Adrenal gland (tissue), 12 donors: ENCODE data around the gene ACSM5. TPM values are rescaled to one million over a fixed set of nuclear protein-coding genes. Genes with fewer than 3 reads are reported as not detected.

Source experiments
- DNase-seq, 7 donors: peaks; one replicate each; pipeline ENCODE4 v3.0.0-alpha.2; 2019 to 2020
- H3K27ac ChIP-seq, 5 donors: fragments of 200-600 bp; sonication (generic) in 4 of 5; 1 replicate in 3 of 5; 2 replicates in 2 of 5; pipeline versions ENCODE4 v1.5.1 to v1.8.0; 2016 to 2020; ENCODE audit warnings: mild to moderate bottlenecking in 1 of 5
- H3K27me3 ChIP-seq: fragments of 200-600 bp; 2 replicates; pipeline ENCODE4 v1.8.0; 2021
- H3K36me3 ChIP-seq, 2 donors: fragments of 200-600 bp; replicated peaks in 1 of 2; 1 replicate in 1 of 2; 2 replicates in 1 of 2; pipeline versions ENCODE4 v1.5.1 to v1.8.0; 2018 to 2022
- H3K4me1 ChIP-seq, 2 donors: fragments of 200-600 bp; replicated peaks in 1 of 2; 1 replicate in 1 of 2; 2 replicates in 1 of 2; pipeline versions ENCODE4 v1.5.1 to v1.8.0; 2018 to 2021
- H3K4me3 ChIP-seq, 4 donors: fragments of 200-600 bp; sonication (generic) in 3 of 4; one replicate each; pipeline ENCODE4 v1.5.1; 2016 to 2018
- H3K9me3 ChIP-seq, 3 donors: fragments of 200-600 bp; sonication (generic) in 1 of 3; replicated peaks in 1 of 3; 1 replicate in 2 of 3; 2 replicates in 1 of 3; pipeline versions ENCODE4 v1.5.1 to v1.8.0; 2016 to 2021
- POLR2A ChIP-seq, 2 donors: fragments of 450-650 bp; IDR thresholded peaks; one replicate each; pipeline ENCODE4 v1.6.1; 2017; ENCODE audit warnings: antibody characterized with exemption in 2 of 2, mild to moderate bottlenecking in 2 of 2, moderate library complexity in 1 of 2
- WGBS, 4 donors: extraction: QIAGEN DNeasy Blood & Tissue Kit in 2 of 4; methylation state at CpG; one replicate each; pipeline versions ENCODE4 v1.1.5 to v1.1.7; 2013 to 2017; 5-methylcytosine and 5-hydroxymethylcytosine counted together
- intact Hi-C, 2 donors: fragments of 100-400 bp; cut with DNase I; formaldehyde crosslinking; loops; one replicate each; pipeline versions ENCODE4 v1.14.1 to v1.15.0; 2022 to 2023
- polyA plus RNA-seq, 3 donors: library from polyadenylated mRNA; stranded (reverse); fragments of 200-250 nt in 2 of 3; fragments of 350-450 nt in 1 of 3; fragmentation: Illumina TruSeq in 1 of 3; extraction: RNeasy Lipid Tissue Mini Kit (QIAGEN cat#74804) in 1 of 3; gene quantifications; one replicate each; pipeline ENCODE4 v1.2.3, GENCODE V29; 2013 to 2014
- total RNA-seq, 9 donors: library from RNA; depleted of rRNA in 4 of 9; stranded (reverse); fragments of >200 nt in 4 of 9; fragments of 120-200 nt in 1 of 9; fragmentation: NEBNext Ultra II Directional in 1 of 9; extraction: Animal tissue kit (Norgen Biotek cat#: 25700) in 1 of 9; gene quantifications; one replicate each; pipeline versions ENCODE4 v1.1.0 to v1.2.4, GENCODE V29; 2013 to 2023
- TF ChIP-seq, protein P1 (sequence below), 6 experiments: fragments of 450-650 bp in 4 of 6; fragments of 200-600 bp in 2 of 6; sonication (generic) in 1 of 6; IDR thresholded peaks; 1 replicate in 5 of 6; 2 replicates in 1 of 6; pipeline versions ENCODE4 v1.5.1 to v1.8.0; 2016 to 2021; ENCODE audit warnings: antibody characterized with exemption in 6 of 6, mild to moderate bottlenecking in 2 of 6, moderate library complexity in 1 of 6
- donor health status: healthy with polysubstance abuse.
- donor health status: Bipolar disorder and iron deficiency.
- donor health status: DM: yes; HTN: yes; CAD: no.
- donor health status: DM: no; HTN: no; CAD: no.
- donor health status: DM: no; HTN: no; CAD: no.
- donor health status: DM: yes; HTN: yes; CAD: no.

The ACSM5 gene
- total and polyA plus RNA-seq, 12 donors, result 0.06 to 15.8 (median 6.3) TPM

DNA sequence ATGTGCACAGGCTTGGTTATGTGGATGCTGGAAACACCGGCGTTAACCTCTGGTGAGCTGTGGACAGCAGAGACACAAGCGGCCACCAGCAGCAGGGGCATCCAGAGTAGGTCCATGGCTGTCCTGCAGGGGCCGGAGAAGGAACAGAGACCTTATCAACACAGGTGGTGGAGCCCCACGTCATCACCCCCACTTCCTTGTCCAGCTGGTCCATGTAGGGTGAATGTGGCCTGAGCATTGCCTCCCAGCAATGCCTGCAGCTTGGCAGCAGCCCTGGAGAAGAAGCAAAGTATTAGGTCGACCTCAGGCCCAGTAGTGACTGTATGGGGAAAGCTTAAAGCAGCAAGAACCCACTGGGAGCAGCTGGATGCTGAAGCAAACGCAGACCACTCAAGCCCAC lies 10.1 kb upstream of the ACSM5 start:
- DNase-seq, result no peak
- H3K36me3 ChIP-seq, result no peaks in the 10 kb centered on the region
- H3K9me3 ChIP-seq, result no peaks in the 10 kb centered on the region
- TF ChIP-seq, protein P1, sequence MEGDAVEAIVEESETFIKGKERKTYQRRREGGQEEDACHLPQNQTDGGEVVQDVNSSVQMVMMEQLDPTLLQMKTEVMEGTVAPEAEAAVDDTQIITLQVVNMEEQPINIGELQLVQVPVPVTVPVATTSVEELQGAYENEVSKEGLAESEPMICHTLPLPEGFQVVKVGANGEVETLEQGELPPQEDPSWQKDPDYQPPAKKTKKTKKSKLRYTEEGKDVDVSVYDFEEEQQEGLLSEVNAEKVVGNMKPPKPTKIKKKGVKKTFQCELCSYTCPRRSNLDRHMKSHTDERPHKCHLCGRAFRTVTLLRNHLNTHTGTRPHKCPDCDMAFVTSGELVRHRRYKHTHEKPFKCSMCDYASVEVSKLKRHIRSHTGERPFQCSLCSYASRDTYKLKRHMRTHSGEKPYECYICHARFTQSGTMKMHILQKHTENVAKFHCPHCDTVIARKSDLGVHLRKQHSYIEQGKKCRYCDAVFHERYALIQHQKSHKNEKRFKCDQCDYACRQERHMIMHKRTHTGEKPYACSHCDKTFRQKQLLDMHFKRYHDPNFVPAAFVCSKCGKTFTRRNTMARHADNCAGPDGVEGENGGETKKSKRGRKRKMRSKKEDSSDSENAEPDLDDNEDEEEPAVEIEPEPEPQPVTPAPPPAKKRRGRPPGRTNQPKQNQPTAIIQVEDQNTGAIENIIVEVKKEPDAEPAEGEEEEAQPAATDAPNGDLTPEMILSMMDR (IDR thresholded peaks at IDR 0.05), result no peak
- TF ChIP-seq POLR2A (IDR thresholded peaks at IDR 0.05), result no peak
- 52 to 74% (median 68%) methylated on average over 4 to 7 of the region's 7 CpGs for WGBS, 4 donors
- no peak overlapping the region for H3K4me3 ChIP-seq
- intact Hi-C loops, result no loop called here
- H3K27ac ChIP-seq, result no peak overlapping the region
- no peaks in the 10 kb centered on the region for H3K4me1 ChIP-seq
- H3K27me3 ChIP-seq, result no peaks in the 10 kb centered on the region

DNA sequence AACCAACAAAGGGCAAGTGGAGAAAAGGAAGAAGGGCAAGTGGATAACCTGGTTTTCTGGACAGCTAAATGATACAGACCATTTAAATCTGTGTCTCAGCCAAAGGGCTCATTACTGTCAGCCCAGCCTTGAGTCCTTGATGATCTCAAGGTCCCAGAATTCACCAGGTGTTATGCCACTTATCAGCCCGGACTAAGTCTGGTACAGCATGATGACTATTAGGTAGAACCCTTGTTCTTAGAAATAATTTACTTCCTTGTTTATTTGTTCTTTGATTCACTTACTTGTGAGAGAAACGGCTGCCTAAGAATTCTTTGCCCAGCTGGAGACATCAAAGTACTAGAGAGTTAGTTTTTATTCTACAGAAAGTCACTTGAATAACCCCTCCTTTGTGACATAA lies 8.3 kb upstream of the ACSM5 start:
- H3K4me1 ChIP-seq, result no peaks in the 10 kb centered on the region
- no peak overlapping the region for H3K4me3 ChIP-seq
- 33 to 45% (median 39%) methylated on average over 2 of the region's 2 CpGs for WGBS, 4 donors
- TF ChIP-seq POLR2A (IDR thresholded peaks at IDR 0.05), result no peak
- TF ChIP-seq, protein P1 (IDR thresholded peaks at IDR 0.05), result no peak
- no peaks in the 10 kb centered on the region for H3K36me3 ChIP-seq
- H3K27me3 ChIP-seq, result no peaks in the 10 kb centered on the region
- no peak for DNase-seq
- no peaks in the 10 kb centered on the region for H3K9me3 ChIP-seq
- intact Hi-C loops, result no loop called here
- H3K27ac ChIP-seq, result no peak overlapping the region

DNA sequence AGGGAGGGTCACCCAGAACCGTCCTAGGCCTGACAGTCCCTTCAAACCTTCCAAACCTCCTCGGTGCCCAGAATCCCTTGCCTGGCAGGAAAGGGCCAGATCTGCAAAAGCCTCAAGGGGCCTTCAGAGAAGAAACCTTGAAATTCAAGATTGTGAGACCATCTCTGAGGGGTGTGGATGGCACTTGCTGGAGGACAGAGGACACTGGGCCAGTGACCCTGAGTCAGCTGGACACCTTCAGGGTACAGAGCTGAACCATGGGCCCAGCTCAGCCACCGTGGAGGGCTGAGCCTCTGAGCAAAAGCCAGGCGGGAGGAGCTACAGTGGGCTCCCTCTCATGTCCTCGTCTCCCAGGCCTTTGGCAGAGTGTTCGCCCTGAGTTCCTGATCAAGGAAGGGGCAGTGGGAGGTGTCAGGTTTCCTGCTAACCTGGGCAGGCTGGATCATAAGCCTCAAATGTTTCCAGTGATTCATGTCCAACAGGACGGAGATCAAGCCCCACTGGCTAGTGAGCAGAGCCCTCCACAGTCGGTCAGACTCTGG lies 7.8 kb upstream of the ACSM5 start:
- no peaks in the 10 kb centered on the region for H3K27me3 ChIP-seq
- intact Hi-C loops, result no loop called here
- DNase-seq, result no peak
- no peaks in the 10 kb centered on the region for H3K9me3 ChIP-seq
- TF ChIP-seq, protein P1 (IDR thresholded peaks at IDR 0.05), result no peak
- TF ChIP-seq POLR2A (IDR thresholded peaks at IDR 0.05), result no peak
- no peak overlapping the region for H3K27ac ChIP-seq
- no peaks in the 10 kb centered on the region for H3K4me1 ChIP-seq
- H3K36me3 ChIP-seq, result no peaks in the 10 kb centered on the region
- WGBS, 4 donors, result 74 to 79% (median 76%) methylated on average over 5 to 8 of the region's 8 CpGs
- no peak overlapping the region for H3K4me3 ChIP-seq

DNA sequence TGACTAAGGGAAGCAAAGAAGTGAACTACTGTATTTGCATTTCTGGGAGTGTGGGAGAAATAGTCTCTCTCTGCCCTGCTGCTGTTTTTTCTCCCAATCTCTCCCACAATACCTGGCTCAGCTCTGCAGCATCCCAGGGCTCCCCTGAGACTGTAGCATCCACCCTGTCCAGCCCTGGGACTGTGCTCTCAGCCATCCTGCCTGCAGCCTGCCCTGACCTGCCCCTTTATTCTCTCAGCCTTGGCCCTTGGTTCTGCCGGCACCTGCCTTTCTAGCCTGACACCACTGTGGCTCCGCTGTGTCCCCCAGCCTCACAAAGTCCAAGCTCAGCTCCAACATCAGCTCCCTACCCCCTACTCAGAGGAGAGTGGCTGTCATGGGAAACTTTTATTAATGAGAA lies 6.7 kb upstream of the ACSM5 start:
- no peak for DNase-seq
- H3K4me3 ChIP-seq, result no peak overlapping the region
- H3K4me1 ChIP-seq, result no peaks in the 10 kb centered on the region
- H3K27ac ChIP-seq, result no peak overlapping the region
- WGBS, 4 donors, result 89 to 100% (median 92%) methylated on average over 2 of the region's 2 CpGs
- no peaks in the 10 kb centered on the region for H3K36me3 ChIP-seq
- no peaks in the 10 kb centered on the region for H3K9me3 ChIP-seq
- no peaks in the 10 kb centered on the region for H3K27me3 ChIP-seq
- intact Hi-C loops, result no loop called here
- TF ChIP-seq POLR2A (IDR thresholded peaks at IDR 0.05), result no peak
- TF ChIP-seq, protein P1 (IDR thresholded peaks at IDR 0.05), result no peak
